CD4-positive, CD25-positive, alpha-beta regulatory T cell (primary cell): ENCODE data around the gene NAPB. TPM values are rescaled to one million over a fixed set of nuclear protein-coding genes. Genes with fewer than 3 reads are reported as not detected.

ENCODE experiments used
- ATAC-seq, 2 donors: fragments of 150-1000 bp; cut with Tn5 transposase; one replicate each; pipeline ENCODE4 v1.10.0; 2021; ENCODE audit warnings: low read depth in 2 of 2, moderate number of reproducible peaks in 2 of 2, moderate library complexity in 1 of 2
- DNase-seq, 3 donors: peaks; one replicate each; pipeline versions ENCODE4 v3.0.0 to v3.0.0-alpha.2; 2012 to 2022; ENCODE audit warnings: mixed read lengths in 1 of 3
- H3K27ac ChIP-seq: one replicate; pipeline ENCODE4 v1.7.0; 2013; ENCODE audit warnings: mild to moderate bottlenecking, low read length; ENCODE audit not compliant: insufficient read depth, poor library complexity, severe bottlenecking
- H3K27me3 ChIP-seq: one replicate; pipeline ENCODE4 v1.7.0; 2013; ENCODE audit warnings: low read length; ENCODE audit not compliant: control insufficient read depth, insufficient read depth
- H3K36me3 ChIP-seq: one replicate; pipeline ENCODE4 v1.7.0; 2013; ENCODE audit warnings: mild to moderate bottlenecking, low read length, moderate library complexity; ENCODE audit not compliant: control insufficient read depth, insufficient read depth
- H3K4me1 ChIP-seq: 2 replicates; pipeline ENCODE4 v1.7.0; 2013; ENCODE audit warnings: mild to moderate bottlenecking, low read length; ENCODE audit not compliant: insufficient read depth, control insufficient read depth, poor library complexity, severe bottlenecking
- H3K4me3 ChIP-seq: one replicate; pipeline ENCODE4 v1.7.0; 2013; ENCODE audit warnings: low read depth, mild to moderate bottlenecking, low read length, moderate library complexity
- H3K9me3 ChIP-seq, 2 experiments: 1 replicate in 1 of 2; 2 replicates in 1 of 2; pipeline ENCODE4 v1.7.0; 2013; ENCODE audit warnings: low read length in 2 of 2, mild to moderate bottlenecking in 1 of 2, moderate library complexity in 1 of 2; ENCODE audit not compliant: control insufficient read depth in 2 of 2
- H3K27ac Mint-ChIP-seq, 3 donors: one replicate each; pipeline ENCODE4 v1.8.0; 2020 to 2022; ENCODE audit warnings: mild to moderate bottlenecking in 3 of 3, mixed read lengths in 3 of 3, moderate library complexity in 2 of 3
- H3K27me3 Mint-ChIP-seq: one replicate; pipeline ENCODE4 v1.8.0; 2022; ENCODE audit warnings: mild to moderate bottlenecking, mixed read lengths
- H3K36me3 Mint-ChIP-seq: one replicate; pipeline ENCODE4 v1.8.0; 2020; ENCODE audit warnings: mixed read lengths
- H3K4me1 Mint-ChIP-seq, 4 donors: one replicate each; pipeline ENCODE4 v1.8.0; 2020 to 2022; ENCODE audit warnings: mixed read lengths in 4 of 4, mild to moderate bottlenecking in 1 of 4
- H3K4me3 Mint-ChIP-seq, 4 donors: one replicate each; pipeline ENCODE4 v1.8.0; 2020 to 2022; ENCODE audit warnings: mild to moderate bottlenecking in 4 of 4, mixed read lengths in 4 of 4, moderate library complexity in 3 of 4
- H3K9me3 Mint-ChIP-seq, 7 donors: one replicate each; pipeline ENCODE4 v1.8.0; 2020 to 2022; ENCODE audit warnings: mixed read lengths in 7 of 7, mild to moderate bottlenecking in 3 of 7, moderate library complexity in 2 of 7
- polyA plus RNA-seq, 4 donors: library from polyadenylated mRNA; unstranded; fragments of 300-500 nt; fragmentation: Illumina TruSeq; gene quantifications; one replicate each; pipeline ENCODE4 v1.2.3, GENCODE V29; 2021
- total RNA-seq: library from RNA; stranded (reverse); gene quantifications from one replicate; pipeline ENCODE4 v1.2.3, GENCODE V29; 2022

Gene NAPB
- total and polyA plus RNA-seq, 5 donors from 2014 or later: 3.6 to 10.6 (median 4.5) TPM

DNA sequence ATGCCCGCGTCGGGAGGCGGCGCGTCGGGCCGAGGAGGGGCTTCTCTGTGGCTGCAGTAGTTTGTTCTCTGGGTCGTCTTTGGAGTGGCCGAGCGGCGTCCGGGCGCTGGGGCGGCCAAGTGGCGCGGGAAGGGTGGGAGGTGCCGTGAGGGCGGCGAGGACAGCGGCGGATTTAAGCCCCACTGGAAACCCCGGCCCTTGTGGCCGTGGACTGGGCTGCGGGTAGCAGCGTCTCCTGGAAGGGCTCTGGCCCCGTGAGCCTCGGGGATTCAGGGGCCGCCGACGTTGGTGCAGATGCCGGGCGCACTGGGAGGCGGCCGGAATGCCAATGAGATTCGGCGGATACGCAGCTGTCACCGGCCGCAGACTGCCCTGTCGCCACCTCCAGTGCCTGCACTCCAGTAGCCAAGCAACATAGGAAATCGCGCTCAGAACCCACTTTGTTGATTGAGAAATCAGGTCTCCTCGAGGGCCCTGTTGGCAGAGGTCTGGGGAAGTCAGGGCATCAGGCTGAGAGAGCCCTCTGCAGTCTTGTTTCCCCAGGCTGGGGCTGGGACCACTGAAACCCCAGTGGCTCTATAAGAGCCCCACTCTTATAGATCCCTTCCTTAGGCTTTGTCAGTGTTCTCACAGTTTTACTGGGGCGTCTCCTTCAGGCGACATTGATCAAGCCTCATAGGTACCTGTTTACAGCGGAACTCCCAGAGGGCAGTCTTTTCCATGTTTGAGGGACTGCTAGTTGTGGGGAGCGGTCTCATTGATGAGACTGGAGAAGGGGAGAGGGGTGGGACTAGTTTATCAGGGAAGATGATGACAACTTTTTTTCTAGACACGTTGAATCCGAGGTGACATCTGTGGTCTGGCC lies 58.7 kb downstream of the NAPB start:
- Histone ChIP-seq H3K27ac (peak overlapping the region; percentile 95), H3K4me3 (peak overlapping the region; percentile 59), H3K9me3 (no peaks in the 10 kb centered on the region), H3K27me3 (no peaks in the 10 kb centered on the region), H3K4me1 (peaks cover 47% of the 10 kb centered on the region), H3K36me3 (no peaks in the 10 kb centered on the region)
- Mint-ChIP-seq H3K4me3 (peak overlapping the region; percentile 94 to 98 (median 96)), H3K4me1 (peaks cover 44 to 65% (median 52%) of the 10 kb centered on the region in 4 donors), H3K36me3 (peaks cover 18% of the 10 kb centered on the region), H3K9me3 (no peaks in the 10 kb centered on the region), H3K27me3 (peaks cover 7% of the 10 kb centered on the region), H3K27ac (peak overlapping the region; percentile 69 to 96 (median 95))
- peak in 1 of 3 donors; percentile 37 for DNase-seq
- no peak for ATAC-seq

DNA sequence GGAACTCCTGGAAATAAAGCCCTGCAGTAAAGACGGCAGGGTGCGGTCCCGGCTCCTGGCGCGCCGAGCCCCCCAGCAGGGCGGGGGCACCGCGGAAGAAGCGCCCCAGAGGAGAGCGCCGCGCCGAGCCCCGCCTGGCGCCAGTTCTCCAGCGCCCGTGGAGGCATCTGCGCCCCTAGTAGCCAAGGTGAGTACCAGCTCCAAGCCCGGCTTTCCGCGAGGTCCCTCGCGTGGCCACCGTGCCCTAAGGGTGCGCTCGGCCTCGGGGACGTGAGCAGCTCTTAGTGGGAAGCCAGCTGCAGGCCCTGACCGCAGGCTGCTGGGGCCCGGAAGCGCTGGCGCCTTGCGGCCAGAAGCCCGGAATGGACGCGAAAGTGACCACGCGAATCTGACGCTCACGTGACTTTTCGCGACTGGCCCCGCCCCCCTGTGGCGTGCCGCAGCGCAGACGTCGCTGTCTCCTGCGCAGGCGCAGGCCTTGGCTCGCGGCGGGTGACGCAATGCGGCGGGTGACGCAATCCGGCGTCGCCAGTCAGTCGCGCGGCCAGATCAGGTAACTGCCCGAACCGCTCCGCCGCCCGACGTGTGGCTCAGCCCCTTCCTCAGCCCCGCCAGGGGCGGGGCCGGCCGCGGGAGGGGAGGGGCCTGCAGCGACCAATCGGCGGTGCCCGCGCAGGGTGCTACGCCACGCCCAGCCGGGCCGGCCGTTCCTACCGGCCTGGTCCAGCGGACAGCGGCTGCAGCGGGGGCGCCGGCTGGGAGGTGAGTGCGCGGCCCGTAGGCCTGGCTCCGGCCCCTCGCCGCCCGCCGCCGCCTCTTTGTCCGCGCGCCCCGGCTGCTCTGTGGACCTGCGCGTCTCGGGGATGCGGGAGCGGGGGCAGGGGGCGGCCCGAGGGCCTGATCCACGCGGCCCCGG lies 59.6 kb downstream of the NAPB start, which contains the start of gene GZF1:
TSS of gene GZF1 (plus strand) at position 707 of the 916 bp plus-strand sequence. CDS start 2,202 bp downstream, outside the sequence.
- H3K9me3 Mint-ChIP-seq: no peaks in the 10 kb centered on the region
- Histone ChIP-seq H3K27me3 (no peaks in the 10 kb centered on the region), H3K36me3 (no peaks in the 10 kb centered on the region), H3K9me3 (no peaks in the 10 kb centered on the region), H3K4me1 (peaks cover 48% of the 10 kb centered on the region), H3K27ac (peak within 1 kb of the TSS; percentile 95), H3K4me3 (peak within 1 kb of the TSS; percentile 87)
- peak; percentile 78 to 82 for ATAC-seq
- peaks cover 7% of the 10 kb centered on the region for H3K27me3 Mint-ChIP-seq
- H3K27ac Mint-ChIP-seq: peak within 1 kb of the TSS; percentile 94 to 96 (median 95)
- H3K36me3 Mint-ChIP-seq: peaks cover 17% of the 10 kb centered on the region
- peak; percentile 97 to 98 (median 98) for DNase-seq
- H3K4me1 Mint-ChIP-seq: peaks cover 36 to 57% (median 48%) of the 10 kb centered on the region in 4 donors
- H3K4me3 Mint-ChIP-seq: peak within 1 kb of the TSS; percentile 94 to 98 (median 96)

DNA sequence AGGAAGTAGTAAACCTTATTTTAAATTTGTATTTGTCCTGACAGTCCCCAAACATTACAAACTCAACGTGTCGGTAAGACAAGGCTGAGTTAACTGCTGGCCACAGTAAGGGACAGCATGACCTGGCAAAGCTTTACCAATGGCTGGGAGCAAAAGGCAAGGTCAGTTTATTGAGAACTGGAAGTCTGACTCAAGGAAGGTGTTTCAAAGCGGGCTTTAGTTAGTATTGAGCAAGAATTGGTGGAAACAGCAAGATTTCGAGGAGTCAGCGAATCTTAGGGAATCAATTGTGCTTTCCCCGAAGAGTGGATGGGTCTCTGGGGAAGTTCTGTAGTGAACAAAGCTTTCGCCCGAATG lies 60.2 kb downstream of the NAPB start:
- Histone ChIP-seq H3K9me3 (no peaks in the 10 kb centered on the region), H3K36me3 (no peaks in the 10 kb centered on the region), H3K4me3 (peak overlapping the region; percentile 87), H3K27me3 (no peaks in the 10 kb centered on the region), H3K27ac (peak overlapping the region; percentile 95), H3K4me1 (peaks cover 42% of the 10 kb centered on the region)
- Mint-ChIP-seq H3K27ac (peak overlapping the region; percentile 52 to 96 (median 95)), H3K4me3 (peak overlapping the region; percentile 87 to 98 (median 92)), H3K36me3 (peaks cover 14% of the 10 kb centered on the region), H3K4me1 (peaks cover 30 to 51% (median 42%) of the 10 kb centered on the region in 4 donors), H3K27me3 (peaks cover 7% of the 10 kb centered on the region), H3K9me3 (no peaks in the 10 kb centered on the region)
- no peak for ATAC-seq
- DNase-seq: peak in 1 of 3 donors; percentile 24

DNA sequence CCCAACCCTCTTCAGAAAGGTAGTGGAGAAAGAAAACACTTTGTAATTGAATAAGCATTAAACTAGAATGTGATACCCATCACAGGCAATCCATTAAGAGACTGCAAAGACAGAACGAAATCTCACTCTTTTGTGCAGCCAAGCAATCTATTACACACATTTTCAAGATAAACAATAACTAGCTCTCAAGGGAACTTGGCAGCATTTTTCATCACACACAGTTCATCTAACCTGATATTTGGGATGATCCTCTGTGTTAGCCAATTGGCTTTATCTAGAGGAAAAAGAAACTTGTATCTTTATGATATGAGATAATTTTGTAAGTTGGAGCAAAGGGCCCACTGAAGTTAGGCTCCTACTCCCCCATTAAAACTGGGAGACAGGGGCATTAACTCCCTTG lies 60.8 kb downstream of the NAPB start:
- Histone ChIP-seq H3K9me3 (no peaks in the 10 kb centered on the region), H3K27ac (peak overlapping the region; percentile 95), H3K4me1 (peaks cover 36% of the 10 kb centered on the region), H3K27me3 (no peaks in the 10 kb centered on the region), H3K36me3 (no peaks in the 10 kb centered on the region), H3K4me3 (no peak overlapping the region)
- Mint-ChIP-seq H3K9me3 (no peaks in the 10 kb centered on the region), H3K4me1 (peaks cover 28 to 51% (median 39%) of the 10 kb centered on the region in 4 donors), H3K27me3 (peaks cover 7% of the 10 kb centered on the region), H3K36me3 (peaks cover 14% of the 10 kb centered on the region), H3K27ac (peak overlapping the region in 2 of 3 donors; percentile 95 to 96), H3K4me3 (peak overlapping the region; percentile 87 to 98 (median 92))
- ATAC-seq: no peak
- DNase-seq: no peak

DNA sequence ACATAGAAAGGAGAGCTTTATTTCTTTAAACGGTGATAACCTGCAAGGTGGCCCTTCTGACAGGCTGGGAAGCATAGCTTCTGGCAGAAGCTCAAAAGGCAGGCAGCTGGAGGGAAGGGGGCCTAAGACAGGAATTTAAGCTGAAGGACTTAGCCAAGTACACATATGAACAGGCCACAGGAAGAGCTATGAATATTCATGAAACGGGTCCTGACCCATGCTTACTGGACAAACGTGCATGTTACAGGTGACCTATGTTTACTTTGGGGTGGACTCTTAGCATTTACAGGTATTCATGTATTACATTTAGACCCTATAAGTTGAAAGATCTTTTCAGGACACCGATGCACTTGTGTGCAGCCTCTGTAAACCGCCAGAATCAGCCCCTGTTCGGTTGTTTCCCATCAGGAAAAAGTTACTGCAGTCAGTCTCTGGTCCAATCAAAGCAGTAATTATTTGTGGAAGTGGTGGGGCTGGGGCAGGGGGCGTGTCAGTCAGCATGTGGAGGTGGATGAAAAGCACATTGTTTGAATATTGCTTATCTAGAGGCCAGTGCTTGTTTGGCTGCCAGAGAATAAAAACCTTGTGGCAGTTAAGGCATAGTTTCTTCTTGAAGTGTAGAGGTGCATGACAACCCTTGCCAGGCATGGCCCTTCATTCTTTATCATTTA lies 62.2 kb downstream of the NAPB start:
- Mint-ChIP-seq H3K9me3 (no peaks in the 10 kb centered on the region), H3K4me3 (peak overlapping the region; percentile 0 to 99 (median 51)), H3K27ac (peak overlapping the region; percentile 17 to 99 (median 99)), H3K27me3 (peaks cover 7% of the 10 kb centered on the region), H3K4me1 (peaks cover 16 to 42% (median 27%) of the 10 kb centered on the region in 4 donors), H3K36me3 (peaks cover 4% of the 10 kb centered on the region)
- no peak overlapping the region for H3K4me3 ChIP-seq
- H3K27ac ChIP-seq: peak overlapping the region; percentile 94
- H3K36me3 ChIP-seq: peaks cover 14% of the 10 kb centered on the region
- H3K27me3 ChIP-seq: no peaks in the 10 kb centered on the region
- H3K4me1 ChIP-seq: peaks cover 34% of the 10 kb centered on the region
- no peak for ATAC-seq
- H3K9me3 ChIP-seq: no peaks in the 10 kb centered on the region
- DNase-seq: no peak

DNA sequence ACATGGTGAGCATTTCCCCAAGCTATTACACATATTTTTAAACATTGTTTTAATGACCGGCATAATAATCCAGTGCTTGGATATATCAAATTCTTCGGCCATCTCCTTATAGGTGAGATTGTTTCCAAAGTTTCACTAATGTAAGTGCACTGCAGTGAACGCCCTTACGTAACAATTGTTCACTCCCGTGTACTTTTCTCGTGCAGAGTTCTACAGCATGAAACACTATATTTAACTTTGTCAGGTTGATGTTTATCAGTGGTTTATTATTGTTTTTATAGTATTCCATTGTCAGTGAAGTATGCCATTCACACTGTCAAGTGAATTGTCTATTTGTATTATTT lies 62.8 kb downstream of the NAPB start:
- Mint-ChIP-seq H3K27ac (peak overlapping the region; percentile 17 to 99 (median 99)), H3K4me1 (peaks cover 13 to 42% (median 25%) of the 10 kb centered on the region in 4 donors), H3K4me3 (peak overlapping the region; percentile 93 to 99 (median 96)), H3K36me3 (peaks cover 4% of the 10 kb centered on the region), H3K27me3 (peaks cover 7% of the 10 kb centered on the region), H3K9me3 (no peaks in the 10 kb centered on the region)
- Histone ChIP-seq H3K27me3 (no peaks in the 10 kb centered on the region), H3K4me3 (peak overlapping the region; percentile 83), H3K27ac (peak overlapping the region; percentile 94), H3K36me3 (peaks cover 17% of the 10 kb centered on the region), H3K9me3 (no peaks in the 10 kb centered on the region), H3K4me1 (peaks cover 34% of the 10 kb centered on the region)
- ATAC-seq (no peak), DNase-seq (no peak)
